CD4-positive, alpha-beta memory T cell (primary cell): ENCODE results near the gene DHRS4. TPM values are rescaled to one million over a fixed set of nuclear protein-coding genes. Genes with fewer than 3 reads are reported as not detected.

Source experiments
- CTCF ChIA-PET: fragments of 350-600 bp; sonication (Branson Sonifier 250); formaldehyde crosslinking; loops from one replicate; lab custom pipeline; 2021; ENCODE audit warnings: inconsistent platforms; ENCODE audit not compliant: partially characterized antibody; lab: Charles Lee
- POLR2A ChIA-PET: fragments of 350-600 bp; sonication (Branson Sonifier 250); formaldehyde crosslinking; loops from one replicate; lab custom pipeline; 2021; ENCODE audit not compliant: partially characterized antibody; lab: Charles Lee
- DNase-seq, 5 donors: peaks; one replicate each; pipeline versions ENCODE4 v3.0.0 to v3.0.0-alpha.2; 2020 to 2022; ENCODE audit warnings: mixed read lengths in 1 of 5
- H3K27ac ChIP-seq: one replicate; pipeline ENCODE4 v1.7.0; 2013; ENCODE audit warnings: low read depth, low read length
- H3K27me3 ChIP-seq: 2 replicates; pipeline ENCODE4 v1.7.0; 2013; ENCODE audit warnings: mild to moderate bottlenecking, low read length, moderate library complexity; ENCODE audit not compliant: insufficient read depth
- H3K36me3 ChIP-seq: 2 replicates; pipeline ENCODE4 v1.7.0; 2013; ENCODE audit warnings: mild to moderate bottlenecking, low read length, moderate library complexity; ENCODE audit not compliant: insufficient read depth
- H3K4me1 ChIP-seq: 2 replicates; pipeline ENCODE4 v1.7.0; 2013; ENCODE audit warnings: mild to moderate bottlenecking, low read length, moderate library complexity; ENCODE audit not compliant: insufficient read depth
- H3K4me3 ChIP-seq, 2 donors: one replicate each; pipeline ENCODE4 v1.7.0; 2013; ENCODE audit warnings: low read length in 2 of 2, mild to moderate bottlenecking in 1 of 2
- H3K9me3 ChIP-seq, 2 donors: one replicate each; pipeline ENCODE4 v1.7.0; 2013; ENCODE audit warnings: low read length in 2 of 2, control low read depth in 1 of 2; ENCODE audit not compliant: control insufficient read depth in 1 of 2
- H3K27ac Mint-ChIP-seq, 7 donors: one replicate each; pipeline ENCODE4 v1.8.0; 2020 to 2021; ENCODE audit warnings: mixed read lengths in 7 of 7, mild to moderate bottlenecking in 6 of 7, inconsistent platforms in 3 of 7, moderate library complexity in 3 of 7
- H3K27me3 Mint-ChIP-seq, 2 donors: one replicate each; pipeline ENCODE4 v1.8.0; 2020 to 2021; ENCODE audit warnings: mixed read lengths in 2 of 2
- H3K36me3 Mint-ChIP-seq, 2 donors: one replicate each; pipeline ENCODE4 v1.8.0; 2020 to 2021; ENCODE audit warnings: mixed read lengths in 2 of 2, inconsistent platforms in 1 of 2, mild to moderate bottlenecking in 1 of 2
- H3K4me1 Mint-ChIP-seq, 4 donors: one replicate each; pipeline ENCODE4 v1.8.0; 2020 to 2021; ENCODE audit warnings: mixed read lengths in 4 of 4, mild to moderate bottlenecking in 1 of 4
- H3K4me3 Mint-ChIP-seq, 8 donors: one replicate each; pipeline ENCODE4 v1.8.0; 2020 to 2021; ENCODE audit warnings: mixed read lengths in 8 of 8, mild to moderate bottlenecking in 7 of 8, moderate library complexity in 6 of 8, inconsistent platforms in 3 of 8
- H3K9me3 Mint-ChIP-seq, 8 donors: one replicate each; pipeline ENCODE4 v1.8.0; 2020 to 2021; ENCODE audit warnings: mixed read lengths in 8 of 8, mild to moderate bottlenecking in 5 of 8, inconsistent platforms in 3 of 8, moderate library complexity in 1 of 8
- intact Hi-C: fragments of 100-400 bp; cut with micrococcal nuclease; formaldehyde crosslinking; loops from one replicate; pipeline ENCODE4 v1.15.1; 2023
- polyA plus RNA-seq, 2 donors: library from polyadenylated mRNA; unstranded; fragments of 300-500 nt; fragmentation: Illumina TruSeq; gene quantifications; one replicate each; pipeline ENCODE4 v1.2.3, GENCODE V29; 2021
- total RNA-seq, 2 experiments: library from RNA; stranded (reverse); gene quantifications; one replicate each; pipeline ENCODE4 v1.2.3, GENCODE V29; 2021

Gene DHRS4
- total and polyA plus RNA-seq, 4 experiments from 2014 or later: 14.7 to 36.2 (median 24.0) TPM

- Histone ChIP-seq H3K9me3 (no peaks in the 10 kb centered on the region), H3K36me3 (no peaks in the 10 kb centered on the region), H3K27me3 (no peaks in the 10 kb centered on the region), H3K4me1 (no peaks in the 10 kb centered on the region), H3K4me3 (no peak overlapping the region), H3K27ac (no peak overlapping the region)
- Mint-ChIP-seq H3K4me3 (no peak overlapping the region), H3K36me3 (no peaks in the 10 kb centered on the region), H3K4me1 (peaks cover 0 to 2% (median 0%) of the 10 kb centered on the region in 4 donors), H3K27me3 (peaks cover 0 to 6% of the 10 kb centered on the region in 2 donors), H3K27ac (no peak overlapping the region), H3K9me3 (no peaks in the 10 kb centered on the region)
- intact Hi-C loops: no loop called here
- ChIA-PET CTCF (interaction anchor here (1.7 to 6.6 kb wide), 4 partner anchors 21 to 344 kb away, joined by 5 to 73 read pairs (median 13); partner anchors contain the start of gene DHRS4), POLR2A (no interaction called here)
- DNase-seq: no peak
Measured at GRCh38 chr14:23932639-23933038, 20.9 kb upstream of the DHRS4 start.

DNA sequence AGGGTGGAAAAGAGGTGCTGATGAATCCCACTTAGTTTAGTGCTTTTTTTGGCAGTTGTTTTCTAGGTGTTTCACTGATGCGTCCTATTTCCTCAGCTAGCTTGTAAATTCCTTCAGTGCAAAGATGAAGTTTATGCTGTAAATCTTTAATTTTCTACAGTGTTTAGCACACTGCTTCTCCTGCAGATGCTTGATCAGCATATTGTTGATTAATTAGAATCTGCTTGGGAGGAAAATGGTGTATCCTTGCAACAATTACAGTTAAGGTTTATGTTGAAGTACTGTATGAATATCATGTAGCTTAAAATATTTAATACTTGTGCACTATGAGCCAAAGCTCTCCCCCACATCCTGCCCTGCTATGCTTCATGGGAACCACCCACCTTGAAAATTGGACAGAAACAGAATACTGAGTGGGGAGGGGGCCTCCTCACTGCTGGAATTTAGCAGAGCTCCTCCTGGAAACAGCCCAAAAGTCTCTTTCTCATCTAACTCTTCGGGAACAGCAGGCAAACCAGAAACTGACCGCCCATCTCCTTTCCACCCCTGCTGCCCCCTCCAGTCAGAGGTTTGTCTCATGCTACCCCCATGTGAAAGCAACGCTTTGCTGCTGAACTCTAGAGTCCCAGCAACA lies 20.3 kb upstream of the DHRS4 start:
- Histone ChIP-seq H3K27ac (no peak overlapping the region), H3K27me3 (no peaks in the 10 kb centered on the region), H3K4me1 (no peaks in the 10 kb centered on the region), H3K36me3 (no peaks in the 10 kb centered on the region), H3K4me3 (no peak overlapping the region), H3K9me3 (no peaks in the 10 kb centered on the region)
- intact Hi-C loops: no loop called here
- ChIA-PET CTCF (interaction anchor here (1.0 to 6.6 kb wide), 4 partner anchors 20 to 345 kb away, joined by 3 to 73 read pairs (median 8); partner anchors contain the start of gene DHRS4), POLR2A (no interaction called here)
- Mint-ChIP-seq H3K9me3 (no peaks in the 10 kb centered on the region), H3K27me3 (peaks cover 0 to 5% of the 10 kb centered on the region in 2 donors), H3K4me3 (no peak overlapping the region), H3K4me1 (peaks cover 0 to 2% (median 0%) of the 10 kb centered on the region in 4 donors), H3K27ac (no peak overlapping the region), H3K36me3 (no peaks in the 10 kb centered on the region)
- DNase-seq: no peak

GRCh38 chr14:23933742-23934128 lies 19.8 kb upstream of the DHRS4 start:
- POLR2A ChIA-PET: no interaction called here
- Histone ChIP-seq H3K4me1 (no peaks in the 10 kb centered on the region), H3K4me3 (no peak overlapping the region), H3K27me3 (no peaks in the 10 kb centered on the region), H3K36me3 (no peaks in the 10 kb centered on the region), H3K9me3 (no peaks in the 10 kb centered on the region), H3K27ac (no peak overlapping the region)
- DNase-seq: no peak
- Mint-ChIP-seq H3K9me3 (no peaks in the 10 kb centered on the region), H3K36me3 (no peaks in the 10 kb centered on the region), H3K27ac (no peak overlapping the region), H3K4me3 (no peak overlapping the region), H3K27me3 (peaks cover 0 to 5% of the 10 kb centered on the region in 2 donors), H3K4me1 (peaks cover 0 to 2% (median 0%) of the 10 kb centered on the region in 4 donors)
- CTCF ChIA-PET: interaction anchor here (1.0 to 6.6 kb wide), 4 partner anchors 20 to 345 kb away, joined by 3 to 73 read pairs (median 8); partner anchors contain the start of gene DHRS4
- intact Hi-C loops: no loop called here

DNA sequence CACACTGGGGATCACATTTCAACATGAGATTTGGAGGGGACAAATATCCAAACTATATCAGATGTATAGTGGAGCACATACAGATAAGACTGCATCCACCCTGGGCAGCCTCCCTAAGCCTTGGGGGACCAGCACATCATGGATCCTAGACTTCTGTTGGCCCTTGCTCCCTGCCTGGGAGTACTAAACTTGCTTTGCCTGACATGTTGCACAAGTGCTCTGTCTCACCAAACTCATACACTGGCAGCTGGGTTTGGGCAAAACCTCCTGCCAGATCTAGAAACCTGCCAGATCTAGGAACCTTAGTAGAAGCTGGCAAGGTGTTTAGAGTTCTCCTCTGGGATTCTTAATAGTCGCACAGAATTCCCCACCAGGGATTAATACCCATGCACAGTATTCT lies 18.4 kb upstream of the DHRS4 start:
- H3K9me3 Mint-ChIP-seq: no peaks in the 10 kb centered on the region
- H3K27me3 Mint-ChIP-seq: no peaks in the 10 kb centered on the region
- no peaks in the 10 kb centered on the region for H3K4me1 Mint-ChIP-seq
- H3K27me3 ChIP-seq: no peaks in the 10 kb centered on the region
- peaks cover 7 to 8% of the 10 kb centered on the region in 2 donors for H3K36me3 Mint-ChIP-seq
- no peak overlapping the region for H3K27ac Mint-ChIP-seq
- H3K27ac ChIP-seq: no peak overlapping the region
- intact Hi-C loops: no loop called here
- H3K4me1 ChIP-seq: no peaks in the 10 kb centered on the region
- H3K9me3 ChIP-seq: no peaks in the 10 kb centered on the region
- ChIA-PET POLR2A (no interaction called here), CTCF (interaction anchor here (6.6 kb wide), 1 partner anchor 347 kb away, joined by 73 read pairs; no protein-coding TSS in a partner anchor)
- H3K4me3 Mint-ChIP-seq: no peak overlapping the region
- no peak for DNase-seq
- H3K4me3 ChIP-seq: no peak overlapping the region
- H3K36me3 ChIP-seq: no peaks in the 10 kb centered on the region

DNA sequence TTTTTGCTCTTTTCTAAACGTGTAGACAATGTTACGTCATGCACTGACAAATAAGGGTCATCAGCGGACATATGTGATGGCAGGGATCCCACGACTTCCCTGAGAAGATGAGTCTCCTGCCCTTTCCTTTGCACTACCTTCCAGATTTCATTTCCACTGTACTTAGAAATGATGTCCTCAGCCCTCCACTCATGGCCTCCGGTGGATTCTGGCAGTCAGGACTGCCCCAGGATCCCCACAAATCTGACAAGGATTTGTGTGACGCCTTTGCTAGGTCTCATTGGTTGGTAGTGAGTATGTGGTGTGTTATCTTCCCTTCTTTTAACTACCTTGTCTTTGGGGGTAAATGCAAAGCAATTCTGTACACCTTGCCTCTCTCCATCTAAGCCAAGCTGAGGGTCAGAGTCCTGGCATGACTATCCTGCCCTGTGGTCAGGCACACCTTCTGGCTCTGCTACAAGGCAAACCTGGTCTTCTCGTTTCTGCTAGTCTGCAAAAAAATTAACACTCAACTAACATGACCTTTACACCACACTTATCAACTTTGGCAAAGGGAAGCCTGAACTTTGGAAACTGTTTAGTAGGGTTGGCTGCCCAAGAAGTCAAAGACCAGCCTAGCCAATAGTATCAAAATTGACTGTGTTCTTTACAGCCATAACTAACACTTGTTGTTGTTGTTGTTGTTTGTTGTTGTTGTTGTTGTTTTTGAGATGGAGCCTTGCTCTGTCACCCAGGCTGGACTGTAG lies 17.3 kb upstream of the DHRS4 start:
- DNase-seq: no peak
- H3K27me3 ChIP-seq: no peaks in the 10 kb centered on the region
- no peaks in the 10 kb centered on the region for H3K27me3 Mint-ChIP-seq

DNA sequence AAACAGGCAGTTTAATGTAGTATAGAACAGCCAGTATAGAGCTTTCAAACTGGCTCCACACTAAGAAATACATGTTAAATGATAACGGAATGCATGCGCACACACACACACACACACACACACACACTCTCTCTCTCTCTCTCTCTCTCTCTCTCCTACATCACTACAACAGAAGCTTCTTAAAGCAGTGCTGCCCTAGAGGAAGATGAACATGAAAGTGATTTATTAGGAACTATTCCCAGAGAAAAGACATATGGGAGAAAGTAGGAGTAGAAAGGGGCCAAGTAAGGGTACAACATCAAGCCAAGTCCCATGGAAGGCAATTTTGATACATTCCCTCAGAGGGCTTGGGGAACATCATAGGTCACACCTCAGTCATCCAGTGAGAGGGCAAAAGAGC lies 16.4 kb upstream of the DHRS4 start:
- Mint-ChIP-seq H3K4me3 (no peak overlapping the region), H3K27me3 (no peaks in the 10 kb centered on the region), H3K4me1 (no peaks in the 10 kb centered on the region), H3K9me3 (no peaks in the 10 kb centered on the region), H3K27ac (no peak overlapping the region), H3K36me3 (peaks cover 12 to 19% of the 10 kb centered on the region in 2 donors)
- POLR2A ChIA-PET: no interaction called here
- CTCF ChIA-PET: interaction anchor here (1.0 to 1.7 kb wide), 2 partner anchors 15 to 17 kb away, joined by 3 to 5 read pairs; no protein-coding TSS in a partner anchor
- no peaks in the 10 kb centered on the region for H3K9me3 ChIP-seq
- no peaks in the 10 kb centered on the region for H3K4me1 ChIP-seq
- no peaks in the 10 kb centered on the region for H3K36me3 ChIP-seq
- no peak overlapping the region for H3K27ac ChIP-seq
- intact Hi-C loops: no loop called here
- H3K4me3 ChIP-seq: no peak overlapping the region
- H3K27me3 ChIP-seq: no peaks in the 10 kb centered on the region
- DNase-seq: no peak

More for the DNA sequence above, 17.3 kb upstream of the DHRS4 start:
- Mint-ChIP-seq H3K9me3 (no peaks in the 10 kb centered on the region), H3K36me3 (peaks cover 12 to 14% of the 10 kb centered on the region in 2 donors), H3K4me3 (no peak overlapping the region), H3K27ac (no peak overlapping the region), H3K4me1 (no peaks in the 10 kb centered on the region)
- no peaks in the 10 kb centered on the region for H3K4me1 ChIP-seq
- H3K9me3 ChIP-seq: no peaks in the 10 kb centered on the region
- H3K27ac ChIP-seq: no peak overlapping the region
- ChIA-PET CTCF (interaction anchor here (1.7 kb wide), 1 partner anchor 16 kb away, joined by 5 read pairs; no protein-coding TSS in a partner anchor), POLR2A (no interaction called here)
- intact Hi-C loops: no loop called here
- no peaks in the 10 kb centered on the region for H3K36me3 ChIP-seq
- H3K4me3 ChIP-seq: no peak overlapping the region

DNA sequence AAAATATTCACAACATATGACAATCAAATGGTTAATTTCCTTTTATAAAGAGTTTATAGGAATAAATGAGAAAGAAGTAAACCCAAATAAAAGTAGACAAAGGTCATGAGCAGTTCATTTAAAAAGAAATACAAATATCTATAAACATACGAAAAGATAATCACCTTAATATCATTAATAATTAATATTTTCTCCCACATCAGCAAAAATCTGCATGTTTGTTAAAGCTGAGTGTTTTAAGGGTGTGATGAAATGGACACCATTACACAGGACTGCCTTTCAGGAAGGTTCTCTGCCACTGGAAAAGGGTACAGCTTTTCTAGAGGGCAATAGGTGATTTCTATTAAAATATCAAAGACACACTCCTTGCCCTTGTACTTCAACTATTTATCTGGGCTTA lies 14.7 kb upstream of the DHRS4 start:
- Mint-ChIP-seq H3K27ac (no peak overlapping the region), H3K9me3 (no peaks in the 10 kb centered on the region), H3K36me3 (peaks cover 12 to 19% of the 10 kb centered on the region in 2 donors), H3K27me3 (no peaks in the 10 kb centered on the region), H3K4me3 (no peak overlapping the region), H3K4me1 (peaks cover 0 to 3% (median 0%) of the 10 kb centered on the region in 4 donors)
- H3K9me3 ChIP-seq: no peaks in the 10 kb centered on the region
- no peaks in the 10 kb centered on the region for H3K36me3 ChIP-seq
- intact Hi-C loops: no loop called here
- POLR2A ChIA-PET: no interaction called here
- H3K27ac ChIP-seq: no peak overlapping the region
- no peak overlapping the region for H3K4me3 ChIP-seq
- no peaks in the 10 kb centered on the region for H3K27me3 ChIP-seq
- CTCF ChIA-PET: interaction anchor here (1.0 kb wide), 1 partner anchor 307 kb away, joined by 3 read pairs; no protein-coding TSS in a partner anchor
- H3K4me1 ChIP-seq: no peaks in the 10 kb centered on the region
- no peak for DNase-seq
